Caco-2 (cell line): Measurements from ENCODE around the gene ATG9B. TPM values are rescaled to one million over a fixed set of nuclear protein-coding genes. Genes with fewer than 3 reads are reported as not detected.

Experiments
- BruUV-seq: library from RNA; stranded (reverse); fragments of 400-500 nt; replicated peaks from 2 replicates; lab custom pipeline; 2021; lab: Mats Ljungman, UMichigan
- CTCF ChIA-PET: fragments of 300-600 bp; sonication (Branson Sonifier 250); formaldehyde crosslinking; loops from one replicate; lab custom pipeline; 2022; ENCODE audit warnings: antibody characterized with exemption; lab: Charles Lee
- POLR2A ChIA-PET: fragments of 300-600 bp; sonication (Branson Sonifier 250); formaldehyde crosslinking; loops from one replicate; lab custom pipeline; 2022; ENCODE audit warnings: antibody characterized with exemption; lab: Charles Lee
- DNase-seq, 2 experiments: peaks; one replicate each; pipeline versions ENCODE4 v3.0.0 to v3.0.0-alpha.2; 2020 to 2022
- H3K27me3 ChIP-seq: replicated peaks from 2 replicates; pipeline ENCODE4 v1.6.0; 2011; ENCODE audit warnings: low read length; ENCODE audit not compliant: control insufficient read depth, insufficient read depth
- H3K36me3 ChIP-seq: 2 replicates; pipeline ENCODE4 v1.5.1; 2011; ENCODE audit warnings: low read length; ENCODE audit not compliant: control insufficient read depth, insufficient read depth
- H3K4me1 ChIP-seq: fragments of 250-450 bp; sonication (Bioruptor Pico); 2 replicates; pipeline ENCODE4 v1.5.1; 2020; ENCODE audit warnings: mild to moderate bottlenecking
- H3K4me3 ChIP-seq: 2 replicates; pipeline ENCODE4 v1.5.1; 2011; ENCODE audit warnings: low read depth, mild to moderate bottlenecking, control low read depth, low read length
- H3K9me3 ChIP-seq: fragments of 250-450 bp; sonication (Bioruptor Pico); 2 replicates; pipeline ENCODE4 v1.5.1; 2020; ENCODE audit warnings: mild to moderate bottlenecking, moderate library complexity
- H3K27ac Mint-ChIP-seq: one replicate; pipeline ENCODE4 v1.8.0; 2022; ENCODE audit warnings: mixed read lengths; ENCODE audit not compliant: unreplicated experiment
- H3K27me3 Mint-ChIP-seq: one replicate; pipeline ENCODE4 v1.8.0; 2022; ENCODE audit warnings: mixed read lengths; ENCODE audit not compliant: insufficient read depth, unreplicated experiment
- H3K36me3 Mint-ChIP-seq: one replicate; pipeline ENCODE4 v1.8.0; 2022; ENCODE audit warnings: mild to moderate bottlenecking, mixed read lengths; ENCODE audit not compliant: insufficient read depth, unreplicated experiment
- H3K4me1 Mint-ChIP-seq: one replicate; pipeline ENCODE4 v1.8.0; 2022; ENCODE audit warnings: low read depth, mixed read lengths; ENCODE audit not compliant: unreplicated experiment
- H3K4me3 Mint-ChIP-seq: one replicate; pipeline ENCODE4 v1.8.0; 2022; ENCODE audit warnings: mild to moderate bottlenecking, moderate library complexity, mixed read lengths; ENCODE audit not compliant: unreplicated experiment
- H3K9me3 Mint-ChIP-seq: one replicate; pipeline ENCODE4 v1.8.0; 2022; ENCODE audit warnings: mixed read lengths; ENCODE audit not compliant: unreplicated experiment
- intact Hi-C: fragments of 100-400 bp; cut with micrococcal nuclease; formaldehyde crosslinking; loops from one replicate; pipeline ENCODE4 v1.10.0; 2022; ENCODE audit not compliant: unreplicated experiment
- total RNA-seq: library from RNA; stranded (reverse); gene quantifications from 2 replicates; pipeline ENCODE4 v1.2.3, GENCODE V29; 2022
- TF ChIP-seq, protein P1 (sequence below), 2 experiments: fragments of 200-600 bp in 1 of 2; IDR thresholded peaks; 1 replicate in 1 of 2; 2 replicates in 1 of 2; pipeline versions ENCODE4 v1.5.1 to v1.8.0; 2011 to 2022; ENCODE audit warnings: antibody characterized with exemption in 1 of 2, control low read depth in 1 of 2, inconsistent platforms in 1 of 2, low read depth in 1 of 2, low read length in 1 of 2, mild to moderate bottlenecking in 1 of 2, moderate library complexity in 1 of 2; ENCODE audit not compliant: insufficient read depth in 1 of 2, severe bottlenecking in 1 of 2, unreplicated experiment in 1 of 2

Gene ATG9B
- total RNA-seq, 1 experiment from 2014 or later, result 4.3 TPM

DNA sequence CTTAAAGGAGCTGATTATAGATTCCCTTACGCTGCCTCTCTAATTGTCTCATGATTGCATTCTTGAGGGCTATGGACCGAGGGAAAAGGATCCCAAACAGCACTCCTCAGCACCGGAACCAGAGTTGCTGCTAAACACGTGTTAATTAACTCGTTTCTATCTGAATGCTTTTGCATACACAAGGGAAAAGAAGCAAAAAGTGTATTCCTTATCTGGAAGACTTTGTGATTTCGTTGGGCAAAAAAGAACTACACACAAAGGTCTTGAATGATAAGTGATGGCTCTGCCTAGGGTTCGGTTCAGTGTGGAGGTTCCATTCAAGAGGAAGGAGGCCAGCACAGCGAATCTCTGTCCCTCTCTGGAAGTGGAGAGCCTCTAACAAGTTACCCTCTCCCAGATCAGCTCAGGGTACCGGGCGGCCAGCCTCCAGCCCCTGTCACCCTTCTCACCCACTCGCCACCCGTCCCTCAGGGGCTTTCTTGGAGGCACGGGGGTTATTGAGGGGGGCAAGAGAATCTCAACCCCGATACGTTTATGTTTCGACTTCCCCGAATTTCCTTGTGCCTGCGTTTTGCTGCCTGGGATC lies 34.6 kb upstream of the ATG9B start:
- peak overlapping the region; percentile 94 for H3K27ac Mint-ChIP-seq
- Histone ChIP-seq H3K4me3 (peak overlapping the region; percentile 59), H3K36me3 (no peaks in the 10 kb centered on the region; the same call in 1 of the 2 replicates), H3K27me3 (no peaks in the 10 kb centered on the region), H3K9me3 (no peaks in the 10 kb centered on the region), H3K4me1 (peaks cover 29% of the 10 kb centered on the region)
- no peak for DNase-seq
- H3K4me1 Mint-ChIP-seq, result peaks cover 25% of the 10 kb centered on the region
- peak overlapping the region; percentile 95 for H3K4me3 Mint-ChIP-seq
- intact Hi-C loops, result loop anchor here (1.0 to 2.0 kb wide), 2 partner anchors 31 to 52 kb away; partner anchors contain the start of gene ABCB8
- ChIA-PET POLR2A (interaction anchor here (0.5 to 0.9 kb wide), 3 partner anchors 29 to 461 kb away, joined by 3 to 6 read pairs (median 4); partner anchors contain the start of gene ABCB8), CTCF (interaction anchor here (1.0 to 1.6 kb wide), 2 partner anchors 31 to 65 kb away, joined by 4 to 7 read pairs; partner anchors contain the start of gene ABCB8)
- peaks cover 36% of the 10 kb centered on the region for H3K36me3 Mint-ChIP-seq
- TF ChIP-seq, protein P1, sequence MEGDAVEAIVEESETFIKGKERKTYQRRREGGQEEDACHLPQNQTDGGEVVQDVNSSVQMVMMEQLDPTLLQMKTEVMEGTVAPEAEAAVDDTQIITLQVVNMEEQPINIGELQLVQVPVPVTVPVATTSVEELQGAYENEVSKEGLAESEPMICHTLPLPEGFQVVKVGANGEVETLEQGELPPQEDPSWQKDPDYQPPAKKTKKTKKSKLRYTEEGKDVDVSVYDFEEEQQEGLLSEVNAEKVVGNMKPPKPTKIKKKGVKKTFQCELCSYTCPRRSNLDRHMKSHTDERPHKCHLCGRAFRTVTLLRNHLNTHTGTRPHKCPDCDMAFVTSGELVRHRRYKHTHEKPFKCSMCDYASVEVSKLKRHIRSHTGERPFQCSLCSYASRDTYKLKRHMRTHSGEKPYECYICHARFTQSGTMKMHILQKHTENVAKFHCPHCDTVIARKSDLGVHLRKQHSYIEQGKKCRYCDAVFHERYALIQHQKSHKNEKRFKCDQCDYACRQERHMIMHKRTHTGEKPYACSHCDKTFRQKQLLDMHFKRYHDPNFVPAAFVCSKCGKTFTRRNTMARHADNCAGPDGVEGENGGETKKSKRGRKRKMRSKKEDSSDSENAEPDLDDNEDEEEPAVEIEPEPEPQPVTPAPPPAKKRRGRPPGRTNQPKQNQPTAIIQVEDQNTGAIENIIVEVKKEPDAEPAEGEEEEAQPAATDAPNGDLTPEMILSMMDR (IDR thresholded peaks at IDR 0.05; ENCODE audit: insufficient read depth in 1 of 2, low read depth in 1 of 2, low read length in 1 of 2, severe bottlenecking in 1 of 2, unreplicated experiment in 1 of 2), result no peak
- no peaks in the 10 kb centered on the region for H3K9me3 Mint-ChIP-seq
- no peaks in the 10 kb centered on the region for H3K27me3 Mint-ChIP-seq
- TSS peak; percentile 86 for BruUV-seq

DNA sequence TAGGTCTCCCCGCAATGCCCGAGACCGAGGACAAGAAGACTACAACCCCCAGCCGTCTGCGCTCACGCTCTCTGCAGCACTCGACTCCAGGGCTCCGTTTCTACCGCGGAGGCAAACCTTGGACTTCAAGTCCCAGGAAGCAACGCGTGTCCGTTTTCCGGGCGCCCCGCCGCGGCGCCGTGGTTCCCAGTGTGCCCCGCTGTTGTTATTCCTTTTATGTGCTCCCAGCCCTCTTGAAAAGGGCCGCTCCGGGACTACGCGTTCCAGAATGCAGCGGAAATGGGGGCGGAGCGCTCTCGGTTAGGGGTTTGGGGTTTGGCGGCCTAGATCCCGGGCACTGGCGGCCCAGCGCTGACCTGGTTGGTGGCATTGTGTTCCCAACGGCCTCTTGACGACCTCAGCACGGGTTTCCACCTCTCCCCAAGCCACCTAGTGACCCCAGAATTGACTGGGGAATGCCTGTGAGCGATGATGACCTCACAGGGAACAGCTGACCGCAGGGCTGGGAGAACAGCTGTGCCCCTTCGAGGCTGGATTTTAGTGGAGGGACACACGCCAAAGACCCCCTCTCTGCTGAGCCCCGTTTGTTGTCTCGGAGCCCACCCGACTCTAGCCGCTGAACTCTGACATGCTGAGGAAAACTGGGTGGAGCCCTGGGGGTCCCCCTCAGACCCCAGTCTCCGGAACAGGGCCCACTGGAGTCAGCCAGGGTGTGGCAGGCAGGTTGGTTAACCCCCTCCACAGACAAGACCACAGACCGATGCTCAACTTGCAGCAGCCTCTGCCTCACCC lies 33.9 kb upstream of the ATG9B start:
- CTCF ChIA-PET, result interaction anchor here (0.6 to 1.6 kb wide), 4 partner anchors 23 to 66 kb away, joined by 3 to 7 read pairs (median 5); partner anchors contain the start of genes ABCB8 and FASTK
- Mint-ChIP-seq H3K9me3 (no peaks in the 10 kb centered on the region), H3K4me1 (peaks cover 25% of the 10 kb centered on the region), H3K27me3 (no peaks in the 10 kb centered on the region), H3K36me3 (peaks cover 29% of the 10 kb centered on the region), H3K27ac (peak overlapping the region; percentile 94), H3K4me3 (peak overlapping the region; percentile 95)
- POLR2A ChIA-PET, result interaction anchor here (0.5 to 0.9 kb wide), 4 partner anchors 29 to 462 kb away, joined by 3 to 14 read pairs (median 5); partner anchors contain the start of gene ABCB8
- intact Hi-C loops, result loop anchor here (1.0 to 2.0 kb wide), 2 partner anchors 30 to 53 kb away; partner anchors contain the start of gene ABCB8
- no peaks in the 10 kb centered on the region for H3K9me3 ChIP-seq
- H3K27me3 ChIP-seq, result no peaks in the 10 kb centered on the region
- peak; percentile 98 to 99 for DNase-seq
- BruUV-seq, result TSS peak; percentile 69
- H3K4me1 ChIP-seq, result peaks cover 23% of the 10 kb centered on the region
- no peaks in the 10 kb centered on the region; the same call in 1 of the 2 replicates for H3K36me3 ChIP-seq
- TF ChIP-seq, protein P1 (IDR thresholded peaks at IDR 0.05; ENCODE audit: insufficient read depth in 1 of 2, low read depth in 1 of 2, low read length in 1 of 2, severe bottlenecking in 1 of 2, unreplicated experiment in 1 of 2), result no peak
- peak overlapping the region; percentile 59 for H3K4me3 ChIP-seq

DNA sequence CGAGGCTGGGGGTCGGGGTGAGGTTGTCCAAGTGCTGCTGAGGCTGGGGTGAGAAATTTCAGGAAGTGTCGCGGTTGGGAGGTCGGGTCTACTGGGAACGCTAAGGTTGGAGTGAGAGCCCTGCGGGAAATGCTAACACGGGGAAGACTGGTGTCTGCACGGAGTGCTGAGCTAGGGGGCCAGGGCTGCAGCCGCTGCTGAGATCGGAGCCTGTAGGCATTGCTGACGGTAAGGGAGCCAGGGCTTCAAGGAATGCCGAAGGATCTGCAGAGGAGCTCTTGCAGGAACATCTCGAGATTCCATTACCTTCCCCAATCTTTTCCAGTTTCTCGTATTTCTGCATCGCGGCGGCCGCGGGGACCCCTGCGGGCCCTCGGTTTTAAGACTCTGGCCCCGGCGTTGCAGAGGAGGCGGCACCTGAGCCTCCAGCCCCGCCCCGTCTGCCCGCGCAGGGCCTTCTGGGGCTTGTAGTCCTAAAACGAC lies 33.3 kb upstream of the ATG9B start, which contains the start of gene CDK5:
Gene CDK5, minus strand, starts transcription at position 392 of the 483 bp plus-strand sequence. Its CDS starts 49 bp downstream, at position 343.
- Mint-ChIP-seq H3K4me1 (peaks cover 25% of the 10 kb centered on the region), H3K36me3 (peaks cover 23% of the 10 kb centered on the region), H3K27ac (peak within 1 kb of the TSS; percentile 94), H3K9me3 (no peaks in the 10 kb centered on the region), H3K27me3 (no peaks in the 10 kb centered on the region), H3K4me3 (peak within 1 kb of the TSS; percentile 95)
- peak within 1 kb of the TSS; percentile 63 for H3K4me3 ChIP-seq
- H3K27me3 ChIP-seq, result no peaks in the 10 kb centered on the region
- H3K36me3 ChIP-seq, result no peaks in the 10 kb centered on the region; the same call in 1 of the 2 replicates
- H3K9me3 ChIP-seq, result no peaks in the 10 kb centered on the region
- intact Hi-C loops, result no loop called here
- TF ChIP-seq, protein P1 (IDR thresholded peaks at IDR 0.05; ENCODE audit: insufficient read depth in 1 of 2, low read depth in 1 of 2, low read length in 1 of 2, severe bottlenecking in 1 of 2, unreplicated experiment in 1 of 2), result no peak
- BruUV-seq, result no TSS peak
- DNase-seq, result no peak
- POLR2A ChIA-PET, result interaction anchor here (0.5 kb wide), 1 partner anchor 37 kb away, joined by 14 read pairs; no protein-coding TSS in a partner anchor
- peaks cover 23% of the 10 kb centered on the region for H3K4me1 ChIP-seq
- CTCF ChIA-PET, result interaction anchor here (0.6 to 1.6 kb wide), 3 partner anchors 23 to 66 kb away, joined by 3 to 6 read pairs (median 4); partner anchors contain the start of genes ABCB8 and FASTK
